GM12878 (cell line): ENCODE measurements around the gene GABRG2. TPM values are rescaled to one million over a fixed set of nuclear protein-coding genes. Genes with fewer than 3 reads are reported as not detected.

Experiments used
- ATAC-seq: fragments of 200-7000 bp; cut with Tn5 transposase; 3 replicates; pipeline ENCODE4 v1.9.1; 2020; ENCODE audit warnings: mild to moderate bottlenecking, moderate library complexity
- BruUV-seq: library from RNA; stranded (reverse); fragments of 400-500 nt; replicated peaks from 2 replicates; lab custom pipeline; 2021; lab: Mats Ljungman, UMichigan
- CTCF ChIA-PET: fragments of 300-600 bp; sonication (Branson Sonifier 250); formaldehyde crosslinking; extraction: SDS; loops from one replicate; lab custom pipeline; 2021; ENCODE audit warnings: inconsistent platforms; lab: Yijun Ruan, JAX
- POLR2A ChIA-PET: fragments of 350-600 bp; formaldehyde crosslinking; extraction: SDS; loops from one replicate; lab custom pipeline; 2021; ENCODE audit warnings: inconsistent platforms; lab: Charles Lee
- RAD21 ChIA-PET: fragments of 300-600 bp; sonication (Branson Sonifier 250); formaldehyde crosslinking; loops from one replicate; lab custom pipeline; 2023; ENCODE audit warnings: antibody characterized with exemption; ENCODE audit not compliant: unreplicated experiment; lab: Charles Lee
- SMC1A ChIA-PET: fragments of 300-600 bp; sonication (Branson Sonifier 250); formaldehyde crosslinking; loops from one replicate; lab custom pipeline; 2023; ENCODE audit not compliant: unreplicated experiment, uncharacterized antibody; lab: Charles Lee
- DNase-seq: peaks from one replicate; pipeline ENCODE4 v3.0.0-alpha.2; 2011; ENCODE audit warnings: low read depth, low spot score
- FAIRE-seq: peaks from 3 replicates; lab custom pipeline; 2011; peaks lifted over from hg19 to GRCh38; lab: Jason Lieb, UNC
- H2AFZ ChIP-seq: 2 replicates; pipeline ENCODE4 v1.6.0; 2011; ENCODE audit warnings: low read depth, low read length, control low read depth; ENCODE audit not compliant: control insufficient read depth
- H3K27ac ChIP-seq: 2 replicates; pipeline ENCODE4 v1.5.1; 2011; ENCODE audit warnings: control low read depth; ENCODE audit not compliant: control insufficient read depth, insufficient read depth
- H3K27me3 ChIP-seq, 2 experiments: replicated peaks in 1 of 2; 2 replicates each; pipeline versions ENCODE4 v1.6.0 to v1.6.1; 2011; ENCODE audit warnings: low read length in 1 of 2; ENCODE audit not compliant: control insufficient read depth in 2 of 2, insufficient read depth in 2 of 2
- H3K36me3 ChIP-seq, 2 experiments: 2 replicates each; pipeline ENCODE4 v1.5.1; 2011; ENCODE audit warnings: low read length in 1 of 2; ENCODE audit not compliant: control insufficient read depth in 2 of 2, insufficient read depth in 2 of 2
- H3K4me1 ChIP-seq: 2 replicates; pipeline ENCODE4 v1.6.1; 2011; ENCODE audit warnings: mild to moderate bottlenecking, low read length, moderate library complexity, mixed read lengths; ENCODE audit not compliant: control insufficient read depth, insufficient read depth
- H3K4me2 ChIP-seq: 2 replicates; pipeline ENCODE4 v1.6.0; 2011; ENCODE audit warnings: control low read depth; ENCODE audit not compliant: control insufficient read depth, insufficient read depth
- H3K4me3 ChIP-seq: fragments of 200-600 bp; sonication (generic); 2 replicates; pipeline ENCODE4 v1.5.1; 2016
- H3K79me2 ChIP-seq: 2 replicates; pipeline ENCODE4 v1.6.0; 2011; ENCODE audit warnings: low read length; ENCODE audit not compliant: control insufficient read depth, insufficient read depth
- H3K9ac ChIP-seq: 2 replicates; pipeline ENCODE4 v1.8.0; 2011; ENCODE audit warnings: low read length, control low read depth, mixed read lengths; ENCODE audit not compliant: control insufficient read depth, insufficient read depth
- H3K9me3 ChIP-seq: replicated peaks from 3 replicates; pipeline ENCODE4 v1.5.1; 2011; ENCODE audit warnings: mild to moderate bottlenecking, low read length; ENCODE audit not compliant: control insufficient read depth, insufficient read depth
- H4K20me1 ChIP-seq: 2 replicates; pipeline ENCODE4 v1.6.0; 2011; ENCODE audit not compliant: control insufficient read depth, insufficient read depth
- ASH2L ChIP-seq: fragments of 300-600, 200-600 bp; sonication (generic); IDR thresholded peaks from 2 replicates; pipeline ENCODE4 v1.6.1; 2017; ENCODE audit warnings: low read depth, mild to moderate bottlenecking, borderline replicate concordance
- CBX3 ChIP-seq: fragments of 200-600 bp; sonication (generic); IDR thresholded peaks from 2 replicates; pipeline ENCODE4 v1.6.1; 2016; ENCODE audit warnings: low read depth, borderline replicate concordance
- CEBPB ChIP-seq, 2 experiments: fragments of 150-350 bp in 1 of 2; IDR thresholded peaks; 2 replicates each; pipeline ENCODE4 v1.6.1; 2012 to 2014; ENCODE audit warnings: low read depth in 2 of 2, low read length in 2 of 2, borderline replicate concordance in 1 of 2, inconsistent platforms in 1 of 2
- CREM ChIP-seq: IDR thresholded peaks from 2 replicates; pipeline ENCODE4 v1.6.1; 2014; ENCODE audit warnings: antibody characterized with exemption, low read depth
- JUND ChIP-seq: IDR thresholded peaks from 2 replicates; pipeline ENCODE4 v1.6.1; 2012; ENCODE audit warnings: low read depth, mild to moderate bottlenecking, low read length, improper control_type of control experiment, moderate library complexity
- MYB ChIP-seq: fragments of 150-350 bp; IDR thresholded peaks from 2 replicates; pipeline ENCODE4 v1.6.1; 2014; ENCODE audit warnings: mild to moderate bottlenecking, low read depth, low read length, borderline replicate concordance
- RAD21 ChIP-seq: IDR thresholded peaks from 2 replicates; pipeline ENCODE4 v1.6.1; 2011; ENCODE audit warnings: mild to moderate bottlenecking, low read depth, low read length, moderate library complexity; ENCODE audit not compliant: insufficient read depth
- RBBP5 ChIP-seq: fragments of 200-600 bp; sonication (generic); conservative IDR thresholded peaks from 2 replicates; pipeline ENCODE4 v1.6.1; 2016
- RELA ChIP-seq: fragments of 450-650 bp; IDR thresholded peaks from 2 replicates; pipeline ENCODE4 v1.8.0; 2014; ENCODE audit warnings: borderline replicate concordance; ENCODE audit not compliant: partially characterized antibody
- RELB ChIP-seq: fragments of 450-650 bp; IDR thresholded peaks from 2 replicates; pipeline ENCODE4 v1.6.1; 2017; ENCODE audit warnings: low read depth, mild to moderate bottlenecking, moderate library complexity
- RFX5 ChIP-seq: IDR thresholded peaks from 2 replicates; pipeline ENCODE4 v1.6.1; 2011; ENCODE audit warnings: low read depth, low read length, improper control_type of control experiment
- SIN3A ChIP-seq: IDR thresholded peaks from 2 replicates; pipeline ENCODE4 v1.6.1; 2012; ENCODE audit warnings: low read depth, low read length, improper control_type of control experiment
- SPI1 ChIP-seq: IDR thresholded peaks from 2 replicates; pipeline ENCODE4 v1.6.1; 2011; ENCODE audit warnings: low read depth, mild to moderate bottlenecking, low read length, moderate library complexity, borderline replicate concordance; ENCODE audit not compliant: insufficient read depth
- TCF12 ChIP-seq: IDR thresholded peaks from 2 replicates; pipeline ENCODE4 v1.6.1; 2011; ENCODE audit warnings: low read depth, mild to moderate bottlenecking, low read length
- USF2 ChIP-seq: IDR thresholded peaks from 2 replicates; pipeline ENCODE4 v1.6.1; 2011; ENCODE audit warnings: low read depth, low read length, improper control_type of control experiment, borderline replicate concordance
- YY1 ChIP-seq: IDR thresholded peaks from 2 replicates; pipeline ENCODE4 v1.6.1; 2011; ENCODE audit warnings: low read depth, mild to moderate bottlenecking, low read length
- ZNF592 ChIP-seq: fragments of 450-650 bp; IDR thresholded peaks from 2 replicates; pipeline ENCODE4 v1.6.1; 2017; ENCODE audit warnings: mild to moderate bottlenecking, moderate library complexity
- WGBS: methylation state at CpG from one replicate; pipeline ENCODE4 v1.1.6; 2016; ENCODE audit warnings: low lambda C conversion rate; ENCODE audit not compliant: insufficient replicate concordance, insufficient coverage; ENCODE audit errors: missing lambda C conversion rate; 5-methylcytosine and 5-hydroxymethylcytosine counted together
- in situ Hi-C: fragments of 300-500 bp; cut with MboI; formaldehyde crosslinking; loops from 9 replicates; pipeline ENCODE4 v1.14.3; 2018; ENCODE audit warnings: mixed read lengths
- intact Hi-C: fragments of 100-400 bp; cut with micrococcal nuclease; formaldehyde crosslinking; loops from one replicate; pipeline ENCODE4 v1.14.2; 2022; ENCODE audit not compliant: unreplicated experiment
- polyA plus RNA-seq, 11 experiments: library from polyadenylated mRNA; depleted of rRNA in 4 of 11; unstranded in 6 of 11; stranded (reverse) in 5 of 11; fragments of >200 nt; fragmentation: Nextera tagmentation in 4 of 11; fragmentation: Illumina TruSeq in 1 of 11; extraction: Ambion mirVana in 4 of 11; extraction: Trizol in 1 of 11; gene quantifications; 1 replicate in 1 of 11; 2 replicates in 10 of 11; pipeline versions ENCODE4 v1.2.1 to v1.2.3, GENCODE V29; 2011 to 2016; ENCODE audit warnings: inconsistent platforms in 2 of 11, missing spikeins in 2 of 11, low read depth in 1 of 11
- total RNA-seq, 4 experiments: library from RNA; depleted of rRNA in 3 of 4; stranded (reverse); fragments of >200 nt in 3 of 4; fragmentation: Illumina TruSeq in 1 of 4; extraction: Trizol in 1 of 4; gene quantifications; 2 replicates each; pipeline versions ENCODE4 v1.2.1 to v1.2.3, GENCODE V29; 2013 to 2021

The GABRG2 gene
- total and polyA plus RNA-seq, 10 of the 15 experiments (the other 5 are each of a cell fraction or from before 2014, with no cell fraction given): 0.34 TPM; not detected in 9

- no peaks in the 10 kb centered on the region for H3K27me3 ChIP-seq
- no peaks in the 10 kb centered on the region for H3K4me1 ChIP-seq
- intact Hi-C loops: no loop called here
- ChIA-PET RAD21 (no interaction called here), SMC1A (no interaction called here), POLR2A (no interaction called here), CTCF (no interaction called here)
- no peak for FAIRE-seq
- H3K27ac ChIP-seq: no peak overlapping the region
- BruUV-seq: no TSS peak
- H4K20me1 ChIP-seq: no peaks in the 10 kb centered on the region
- H3K4me2 ChIP-seq: no peak overlapping the region
- no peak for DNase-seq
- H3K79me2 ChIP-seq: no peaks in the 10 kb centered on the region
- H3K9me3 ChIP-seq: no peaks in the 10 kb centered on the region
- no peak overlapping the region for H3K9ac ChIP-seq
- TF ChIP-seq SPI1 (no peak), RFX5 (no peak), CREM (no peak), CBX3 (no peak), CEBPB (IDR thresholded peaks at IDR 0.05; ENCODE audit: borderline replicate concordance in 1 of 2, low read depth in 2 of 2, low read length in 2 of 2) (no peak), ASH2L (no peak), RBBP5 (no peak), JUND (no peak), MYB (no peak), RAD21 (no peak), USF2 (no peak), YY1 (no peak), RELA (no peak), RELB (no peak), SIN3A (no peak), TCF12 (no peak), ZNF592 (no peak)
- no peak overlapping the region for H3K4me3 ChIP-seq
- in situ Hi-C loops: no loop called here
- no peak for ATAC-seq
- 31% methylated on average over 4 of the region's 4 CpGs for WGBS
- no peak overlapping the region for H2AFZ ChIP-seq
- H3K36me3 ChIP-seq: no peaks in the 10 kb centered on the region
These were observed 40.8 kb upstream of the GABRG2 start for GRCh38 chr5:162026803-162027202.
